IPS DF 6.9 (cell line): ENCODE data around the gene CFAP70.
"Not testable (repeated sequence)": the region's sequence is repeated elsewhere in the genome, so short reads cannot be mapped to it uniquely, and the experiment has no call there.

ENCODE experiments used
- DNase-seq: peaks from one replicate; pipeline ENCODE4 v3.0.0-alpha.2; 2013; ENCODE audit warnings: low read depth, low spot score
- H3K27ac ChIP-seq: one replicate; pipeline ENCODE4 v1.5.1; 2013; ENCODE audit warnings: low read length, control low read depth
- H3K27me3 ChIP-seq: 2 replicates; pipeline ENCODE4 v1.6.1; 2013; ENCODE audit warnings: mild to moderate bottlenecking, low read length; ENCODE audit not compliant: control insufficient read depth, insufficient read depth
- H3K36me3 ChIP-seq: 2 replicates; pipeline ENCODE4 v1.6.1; 2013; ENCODE audit warnings: low read length; ENCODE audit not compliant: control insufficient read depth, insufficient read depth
- H3K4me1 ChIP-seq: 2 replicates; pipeline ENCODE4 v1.6.1; 2013; ENCODE audit warnings: low read length; ENCODE audit not compliant: control insufficient read depth, insufficient read depth
- H3K4me3 ChIP-seq: 2 replicates; pipeline ENCODE4 v1.5.1; 2013; ENCODE audit warnings: mild to moderate bottlenecking, low read length
- H3K9me3 ChIP-seq: 2 replicates; pipeline ENCODE4 v1.6.1; 2013; ENCODE audit warnings: low read length, inconsistent platforms; ENCODE audit not compliant: control insufficient read depth, insufficient read depth
- WGBS: extraction: QIAGEN DNeasy Blood & Tissue Kit; methylation state at CpG from one replicate; pipeline ENCODE4 v1.1.7; 2013; ENCODE audit warnings: mixed read lengths, missing lambda C conversion rate; ENCODE audit not compliant: insufficient read length, insufficient coverage; 5-methylcytosine and 5-hydroxymethylcytosine counted together

CFAP70 gene

DNA sequence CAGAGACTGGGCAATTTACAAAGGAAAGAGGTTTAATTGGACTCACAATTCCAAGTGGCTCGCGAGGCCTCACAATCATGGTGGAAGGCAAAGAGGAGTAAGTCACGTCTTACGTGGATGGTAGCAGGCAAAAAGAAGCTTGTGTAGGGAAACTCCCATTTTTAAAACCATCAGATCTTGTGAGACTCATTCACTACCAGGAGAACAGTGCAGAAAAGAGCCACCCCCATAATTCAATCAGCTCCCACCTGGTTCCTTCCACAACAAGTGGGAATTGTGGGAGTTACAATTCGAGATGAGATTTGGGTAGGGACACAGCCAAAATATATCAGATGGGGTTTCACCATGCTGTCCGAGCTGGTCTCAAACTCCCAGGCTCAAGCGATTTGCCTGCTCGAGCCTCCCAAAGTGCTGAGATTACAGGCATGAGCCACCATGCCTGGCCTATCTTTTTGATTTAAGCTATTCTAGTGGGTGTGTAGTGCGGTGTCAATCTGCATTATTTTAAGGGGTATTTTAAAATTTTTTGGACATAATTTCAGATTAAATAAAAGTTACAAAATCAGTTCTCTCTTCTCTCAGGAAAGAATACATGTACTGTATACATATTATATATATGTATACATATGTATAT is 97.2 kb downstream of the CFAP70 start:
- no peak for DNase-seq
- no peak overlapping the region for H3K4me3 ChIP-seq
- no peaks in the 10 kb centered on the region for H3K4me1 ChIP-seq
- no CpG with 5 or more reads among the region's 9 CpGs for WGBS
- no peak overlapping the region for H3K27ac ChIP-seq
- H3K27me3 ChIP-seq: no peaks in the 10 kb centered on the region
- H3K36me3 ChIP-seq: no peaks in the 10 kb centered on the region
- no peaks in the 10 kb centered on the region; the same call in 1 of the 2 replicates for H3K9me3 ChIP-seq

DNA sequence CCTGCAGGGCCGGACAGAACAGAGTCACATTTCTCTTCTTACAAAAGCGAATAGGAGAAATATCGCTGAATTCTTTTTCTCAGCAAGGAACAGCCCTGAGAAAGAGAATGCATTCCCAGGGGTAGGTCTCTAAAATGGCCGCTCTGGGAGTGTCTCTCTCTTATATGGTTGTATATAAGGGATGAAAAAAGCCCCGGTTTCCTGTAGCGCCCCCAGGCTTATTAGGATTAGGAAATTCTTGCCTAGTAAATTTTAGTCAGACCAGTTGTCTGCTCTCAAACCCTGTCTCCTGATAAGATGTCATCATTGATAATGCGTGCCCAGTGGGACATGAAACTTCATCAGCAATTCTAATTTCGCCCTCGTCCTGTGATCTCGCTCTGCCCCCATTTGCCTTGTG is 100.1 kb downstream of the CFAP70 start:
- H3K4me3 ChIP-seq, H3K9me3 ChIP-seq, H3K4me1 ChIP-seq, H3K36me3 ChIP-seq, DNase-seq, H3K27me3 ChIP-seq, H3K27ac ChIP-seq: not testable (repeated sequence)
- no CpG with 5 or more reads among the region's 10 CpGs for WGBS

DNA sequence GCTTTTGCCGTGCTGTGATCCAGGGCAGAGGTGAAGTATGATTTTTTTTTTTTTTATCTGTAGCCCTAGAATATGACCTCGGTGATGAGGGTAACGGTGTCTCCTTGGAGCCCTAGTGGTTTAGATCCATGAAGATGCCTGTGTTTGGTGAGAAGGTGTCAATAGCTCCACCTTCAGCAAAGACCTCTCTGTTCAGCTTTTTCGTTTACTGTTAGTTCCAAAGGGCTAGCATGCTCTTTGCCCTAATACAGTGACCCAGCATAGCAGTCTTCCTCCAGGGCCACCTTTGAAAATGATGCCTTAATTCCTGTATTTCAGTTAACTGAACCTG is 105.5 kb downstream of the CFAP70 start:
- H3K27me3 ChIP-seq: no peaks in the 10 kb centered on the region
- H3K36me3 ChIP-seq: no peaks in the 10 kb centered on the region
- H3K4me1 ChIP-seq: no peaks in the 10 kb centered on the region
- WGBS: no CpG with 5 or more reads among the region's 4 CpGs
- no peak for DNase-seq
- H3K27ac ChIP-seq: no peak overlapping the region
- peak overlapping the region; percentile 48; the same call in 1 of the 2 replicates for H3K4me3 ChIP-seq
- no peaks in the 10 kb centered on the region for H3K9me3 ChIP-seq

DNA sequence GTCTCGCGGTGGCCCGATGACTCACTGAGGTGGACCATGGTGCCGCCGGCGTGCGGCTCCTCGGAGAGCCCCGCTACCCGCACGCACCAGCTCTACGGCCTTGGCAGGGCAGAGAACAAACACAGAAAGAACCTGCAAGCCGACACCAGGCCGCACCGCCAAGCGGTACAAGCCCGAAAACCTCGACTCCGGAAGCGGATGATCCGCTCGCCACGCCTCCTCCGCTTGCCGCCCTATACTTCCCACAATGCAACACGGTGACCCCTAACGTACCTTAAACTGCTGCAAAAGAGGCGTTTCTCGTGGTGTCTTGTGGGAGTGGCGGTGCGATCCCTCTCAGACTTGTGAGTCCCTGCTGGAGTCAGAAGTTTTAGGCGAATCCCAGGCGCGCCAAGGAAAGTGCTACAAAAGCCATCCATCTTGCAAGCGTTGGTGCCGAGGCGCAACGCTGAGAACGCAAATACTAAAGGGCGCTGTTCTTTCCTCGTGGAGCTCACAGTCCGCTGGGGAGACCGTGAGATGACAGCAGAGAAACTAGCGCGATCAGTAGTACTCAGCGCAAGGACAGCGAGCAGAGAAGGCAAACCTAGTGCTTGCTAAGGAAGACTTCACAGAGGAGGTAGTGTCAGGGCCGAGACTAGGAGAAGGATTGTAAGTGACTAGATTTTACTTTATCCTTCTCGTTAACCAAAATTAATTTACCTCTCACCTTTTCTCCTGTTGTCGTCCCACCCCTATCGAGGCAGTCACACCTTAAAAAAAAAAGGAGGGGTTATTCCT is 106.0 kb downstream of the CFAP70 start, which contains the start of gene MRPS16:
Gene MRPS16 (minus strand): TSS at position 200 of the 780 bp plus-strand sequence. CDS start 162 bp downstream, at position 38.
- Histone ChIP-seq H3K9me3 (no peaks in the 10 kb centered on the region), H3K36me3 (no peaks in the 10 kb centered on the region), H3K27me3 (no peaks in the 10 kb centered on the region), H3K27ac (no peak within 1 kb of the TSS), H3K4me3 (peak within 1 kb of the TSS; percentile 48), H3K4me1 (no peaks in the 10 kb centered on the region)
- WGBS: no CpG with 5 or more reads among the region's 51 CpGs
- DNase-seq: peak; percentile 90

DNA sequence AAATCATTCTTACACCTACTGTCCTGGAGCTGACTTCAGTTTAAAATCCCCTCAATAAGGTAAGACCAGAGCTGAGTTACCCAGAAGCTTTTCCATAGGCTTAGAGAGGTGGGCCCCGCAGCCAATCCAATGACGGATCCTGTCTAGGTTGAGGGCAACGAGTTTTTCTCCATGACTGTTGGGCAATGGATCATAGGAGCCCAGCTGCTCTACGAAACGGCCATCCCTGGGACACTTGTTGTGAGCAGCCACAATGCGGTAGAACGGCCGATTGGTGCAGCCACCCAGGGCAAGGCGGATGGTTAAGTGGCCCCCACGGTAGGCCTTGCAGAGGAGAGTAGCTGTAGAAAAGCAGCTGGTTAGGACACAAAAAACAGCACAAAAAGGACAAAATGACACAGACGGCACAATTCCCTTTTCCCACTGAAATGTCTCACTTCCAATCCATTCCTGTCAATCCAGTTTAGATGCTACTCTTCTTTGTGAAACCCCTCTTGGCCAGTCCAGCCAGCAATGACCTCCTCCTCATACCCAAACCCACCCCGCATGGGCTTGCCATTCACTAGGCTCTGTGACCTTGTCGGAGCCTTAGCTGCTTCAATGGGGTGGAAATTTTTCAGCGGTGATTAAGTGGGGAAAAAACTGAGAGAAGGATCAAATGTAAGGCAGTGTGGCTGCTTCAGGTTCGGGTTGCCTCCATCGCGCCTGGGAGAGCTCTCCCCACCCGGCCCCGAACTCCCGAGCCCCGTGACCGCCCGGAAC is 106.8 kb downstream of the CFAP70 start:
- Histone ChIP-seq H3K27ac (no peak overlapping the region), H3K9me3 (no peaks in the 10 kb centered on the region), H3K36me3 (no peaks in the 10 kb centered on the region), H3K4me3 (peak overlapping the region; percentile 48; the same call in 1 of the 2 replicates), H3K4me1 (no peaks in the 10 kb centered on the region), H3K27me3 (no peaks in the 10 kb centered on the region)
- WGBS: no CpG with 5 or more reads among the region's 23 CpGs
- DNase-seq: no peak

DNA sequence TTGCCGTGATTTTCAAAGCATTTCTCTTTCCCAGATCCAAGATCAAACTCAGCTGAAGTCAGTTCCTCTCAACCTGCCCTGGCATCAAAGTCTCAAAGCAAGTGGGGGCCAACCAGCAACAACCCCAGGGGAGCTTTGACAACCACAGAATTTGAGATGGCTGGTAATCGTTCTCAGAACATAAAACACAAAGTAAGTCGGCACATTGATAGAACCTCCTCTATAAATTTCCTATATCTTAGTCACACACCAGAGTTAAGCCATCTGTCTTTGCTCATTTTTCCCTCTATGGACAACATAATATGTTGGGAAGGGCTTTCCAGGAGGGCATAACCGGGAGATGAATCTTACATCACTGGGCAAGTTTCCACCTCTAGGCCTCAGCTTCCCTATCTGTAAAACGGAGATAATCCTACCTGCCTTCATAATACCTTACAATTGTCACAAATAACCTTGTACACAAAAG is 110.4 kb downstream of the CFAP70 start:
- peaks cover 10% of the 10 kb centered on the region; the same call in 1 of the 2 replicates for H3K36me3 ChIP-seq

DNA sequence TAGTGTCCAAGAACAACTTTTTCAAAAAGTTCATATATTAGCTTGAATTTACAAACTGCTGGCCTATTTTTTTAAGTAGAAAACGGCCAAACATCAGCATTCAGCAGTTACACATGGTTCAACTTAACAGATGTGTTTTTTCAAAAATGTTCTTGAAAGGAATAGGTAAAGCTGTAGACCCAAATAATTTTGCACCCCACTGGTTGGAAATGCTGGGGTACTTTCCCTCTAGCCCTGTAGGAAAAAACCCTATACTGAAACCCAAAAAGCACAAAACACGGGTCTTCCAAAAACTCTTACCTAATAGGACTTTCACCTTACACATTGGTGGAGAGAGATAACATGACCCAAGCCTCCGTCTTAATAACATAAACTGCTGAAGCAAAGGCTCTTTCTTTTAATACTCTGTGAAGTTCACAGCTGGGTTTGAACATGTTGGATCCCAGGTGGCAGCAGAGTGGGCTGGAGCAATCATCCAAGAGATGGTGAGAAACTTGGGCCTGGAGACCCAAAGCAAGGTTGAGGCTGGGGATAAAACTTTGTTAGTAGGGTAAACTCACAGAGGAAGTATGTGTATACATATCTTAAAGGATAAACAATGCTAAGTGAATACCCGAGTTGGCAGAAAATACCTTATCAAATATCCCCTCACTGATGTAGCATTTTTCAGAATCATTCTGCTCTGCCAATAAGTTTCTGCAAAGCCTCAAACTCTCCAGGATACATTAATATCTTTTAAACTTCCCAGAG is 111.0 kb downstream of the CFAP70 start:
- no peak overlapping the region for H3K27ac ChIP-seq
- peaks cover 2% of the 10 kb centered on the region; the same call in 1 of the 2 replicates for H3K4me1 ChIP-seq
- no CpG with 5 or more reads among the region's 4 CpGs for WGBS
- DNase-seq: no peak
- H3K9me3 ChIP-seq: no peaks in the 10 kb centered on the region
- H3K4me3 ChIP-seq: peak overlapping the region; percentile 81; the same call in 1 of the 2 replicates
- no peaks in the 10 kb centered on the region for H3K27me3 ChIP-seq
- H3K36me3 ChIP-seq: peaks cover 10% of the 10 kb centered on the region; the same call in 1 of the 2 replicates

More for the DNA sequence above, 110.4 kb downstream of the CFAP70 start:
- no peaks in the 10 kb centered on the region for H3K9me3 ChIP-seq
- no peak overlapping the region for H3K4me3 ChIP-seq
- no peaks in the 10 kb centered on the region for H3K27me3 ChIP-seq
- H3K4me1 ChIP-seq: peaks cover 2% of the 10 kb centered on the region; the same call in 1 of the 2 replicates
- H3K27ac ChIP-seq: no peak overlapping the region
- DNase-seq: no peak
- WGBS: no CpG with 5 or more reads among the region's 5 CpGs

DNA sequence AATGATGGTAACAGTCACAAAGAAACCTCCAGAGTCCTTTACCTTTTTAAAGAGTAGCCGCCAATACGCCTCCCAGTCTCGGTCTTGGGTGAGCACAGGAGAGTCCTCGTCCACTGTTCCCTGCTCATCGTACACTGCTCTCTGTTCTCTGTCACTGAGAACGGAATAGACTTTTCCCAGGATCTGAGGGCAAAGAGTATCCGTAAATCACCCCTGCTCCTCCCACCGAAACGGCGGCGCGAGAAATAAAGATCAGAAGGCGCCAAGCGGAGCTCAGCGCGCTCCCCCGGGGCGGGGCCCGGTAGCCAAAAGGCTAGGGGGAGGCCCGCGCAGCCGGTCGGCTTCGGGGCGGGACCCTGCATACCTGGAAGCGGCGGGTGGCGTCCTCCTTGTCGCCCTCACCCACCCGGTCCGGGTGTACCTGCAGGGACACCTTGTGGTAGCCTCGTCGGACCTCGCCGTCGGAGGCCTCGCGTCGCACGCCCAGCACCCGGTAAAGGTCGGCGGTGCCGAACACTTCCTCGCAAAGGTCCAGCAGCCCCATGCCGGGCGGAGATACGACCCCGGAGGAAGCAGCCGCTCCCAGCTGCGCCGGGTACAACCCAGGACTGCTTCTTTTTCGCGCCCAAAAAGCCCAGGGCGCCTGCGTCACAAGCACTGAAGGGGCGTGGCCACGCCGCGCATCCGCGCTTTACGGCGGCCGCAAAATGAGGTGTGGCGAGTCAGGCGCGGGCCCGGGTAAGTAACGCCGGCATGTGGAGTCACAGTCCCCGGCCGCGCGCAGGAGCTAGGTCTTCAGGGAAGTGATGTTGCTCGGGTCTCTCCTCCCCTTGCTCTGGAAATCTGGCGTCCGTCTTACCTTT is 111.8 kb downstream of the CFAP70 start, which contains the start of gene DNAJC9:
Gene DNAJC9 (minus strand): TSS at position 610 of the 863 bp plus-strand sequence. CDS start 66 bp downstream, at position 544.
- Histone ChIP-seq H3K9me3 (no peaks in the 10 kb centered on the region), H3K27me3 (no peaks in the 10 kb centered on the region), H3K27ac (no peak within 1 kb of the TSS), H3K36me3 (peaks cover 12% of the 10 kb centered on the region; the same call in 1 of the 2 replicates), H3K4me1 (peaks cover 2% of the 10 kb centered on the region; the same call in 1 of the 2 replicates), H3K4me3 (peak within 1 kb of the TSS; percentile 81)
- DNase-seq: peak; percentile 84
- WGBS: no CpG with 5 or more reads among the region's 78 CpGs

DNA sequence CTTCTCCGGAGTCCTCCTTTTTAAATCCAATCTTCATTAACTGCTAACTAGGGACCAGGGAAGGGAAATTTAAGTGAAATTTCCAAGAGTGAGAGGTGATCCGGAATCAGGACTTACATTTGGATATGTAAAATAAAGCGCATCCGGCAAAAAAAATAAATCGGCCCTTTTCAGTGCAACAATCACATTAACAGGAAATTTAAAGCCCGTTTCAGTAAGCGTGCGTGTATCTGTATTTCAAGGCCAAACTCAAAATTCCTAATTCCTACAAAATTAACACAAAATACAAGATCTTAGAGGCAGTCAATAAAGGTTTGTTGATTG is 112.4 kb downstream of the CFAP70 start:
- no CpG with 5 or more reads among the region's 8 CpGs for WGBS
- Histone ChIP-seq H3K4me3 (peak overlapping the region; percentile 81; the same call in 1 of the 2 replicates), H3K9me3 (no peaks in the 10 kb centered on the region), H3K4me1 (peaks cover 2% of the 10 kb centered on the region; the same call in 1 of the 2 replicates), H3K36me3 (peaks cover 12% of the 10 kb centered on the region; the same call in 1 of the 2 replicates), H3K27ac (no peak overlapping the region), H3K27me3 (no peaks in the 10 kb centered on the region)
- no peak for DNase-seq
